Astrocyte (in vitro differentiated cells and primary cell): Measurements from ENCODE around the gene CLASP1.

Experiments
- EZH2 ChIP-seq: IDR thresholded peaks from 2 replicates; pipeline ENCODE4 v1.6.1; 2012; ENCODE audit warnings: mild to moderate bottlenecking, low read length, inconsistent platforms; ENCODE audit not compliant: insufficient read depth
- TF ChIP-seq, protein P1 (sequence below): IDR thresholded peaks from 2 replicates; pipeline ENCODE4 v1.5.1; 2011; ENCODE audit warnings: low read depth, mild to moderate bottlenecking, inconsistent platforms, low read length, moderate library complexity; ENCODE audit not compliant: insufficient read depth

- TF ChIP-seq, protein P1, sequence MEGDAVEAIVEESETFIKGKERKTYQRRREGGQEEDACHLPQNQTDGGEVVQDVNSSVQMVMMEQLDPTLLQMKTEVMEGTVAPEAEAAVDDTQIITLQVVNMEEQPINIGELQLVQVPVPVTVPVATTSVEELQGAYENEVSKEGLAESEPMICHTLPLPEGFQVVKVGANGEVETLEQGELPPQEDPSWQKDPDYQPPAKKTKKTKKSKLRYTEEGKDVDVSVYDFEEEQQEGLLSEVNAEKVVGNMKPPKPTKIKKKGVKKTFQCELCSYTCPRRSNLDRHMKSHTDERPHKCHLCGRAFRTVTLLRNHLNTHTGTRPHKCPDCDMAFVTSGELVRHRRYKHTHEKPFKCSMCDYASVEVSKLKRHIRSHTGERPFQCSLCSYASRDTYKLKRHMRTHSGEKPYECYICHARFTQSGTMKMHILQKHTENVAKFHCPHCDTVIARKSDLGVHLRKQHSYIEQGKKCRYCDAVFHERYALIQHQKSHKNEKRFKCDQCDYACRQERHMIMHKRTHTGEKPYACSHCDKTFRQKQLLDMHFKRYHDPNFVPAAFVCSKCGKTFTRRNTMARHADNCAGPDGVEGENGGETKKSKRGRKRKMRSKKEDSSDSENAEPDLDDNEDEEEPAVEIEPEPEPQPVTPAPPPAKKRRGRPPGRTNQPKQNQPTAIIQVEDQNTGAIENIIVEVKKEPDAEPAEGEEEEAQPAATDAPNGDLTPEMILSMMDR = no peak
- TF ChIP-seq EZH2 = no peak
Observed at GRCh38 chr2:121613774-121614173, 35.5 kb downstream of the CLASP1 start.
